Glutamatergic neuron (in vitro differentiated cells): ENCODE data around the gene PRIM2. TPM values are rescaled to one million over a fixed set of nuclear protein-coding genes. Genes with fewer than 3 reads are reported as not detected.
"Not testable (repeated sequence)": the region's sequence is repeated elsewhere in the genome, so short reads cannot be mapped to it uniquely, and the experiment has no call there.

Experiments
- DNase-seq: peaks from one replicate; pipeline ENCODE4 v3.0.0; 2022
- H3K27ac Mint-ChIP-seq: one replicate; pipeline ENCODE4 v1.8.0; 2020; ENCODE audit warnings: mild to moderate bottlenecking, mixed read lengths, inconsistent platforms; ENCODE audit not compliant: unreplicated experiment
- H3K27me3 Mint-ChIP-seq: one replicate; pipeline ENCODE4 v1.8.0; 2020; ENCODE audit warnings: mild to moderate bottlenecking, moderate library complexity, mixed read lengths, inconsistent platforms; ENCODE audit not compliant: unreplicated experiment
- H3K36me3 Mint-ChIP-seq: one replicate; pipeline ENCODE4 v1.8.0; 2020; ENCODE audit warnings: mild to moderate bottlenecking, mixed read lengths, inconsistent platforms; ENCODE audit not compliant: unreplicated experiment
- H3K4me1 Mint-ChIP-seq: one replicate; pipeline ENCODE4 v1.8.0; 2020; ENCODE audit warnings: mild to moderate bottlenecking, low read depth, mixed read lengths, inconsistent platforms; ENCODE audit not compliant: unreplicated experiment
- H3K4me3 Mint-ChIP-seq: one replicate; pipeline ENCODE4 v1.8.0; 2020; ENCODE audit warnings: mild to moderate bottlenecking, mixed read lengths, inconsistent platforms; ENCODE audit not compliant: unreplicated experiment
- H3K9me3 Mint-ChIP-seq: one replicate; pipeline ENCODE4 v1.8.0; 2020; ENCODE audit warnings: mild to moderate bottlenecking, moderate library complexity, mixed read lengths, inconsistent platforms; ENCODE audit not compliant: unreplicated experiment
- long read RNA-seq: library from polyadenylated mRNA; unstranded; transcript quantifications from one replicate; pipeline ENCODE4 v2.0.0, GENCODE V29; 2020; ENCODE audit not compliant: unreplicated experiment
- total RNA-seq: library from RNA; stranded (reverse); fragmentation: NEBNext Ultra II Directional; extraction: Animal tissue kit (Norgen Biotek cat#: 25700); gene quantifications from one replicate; pipeline ENCODE4 v1.2.1, GENCODE V29; 2021; ENCODE audit not compliant: unreplicated experiment
- TF ChIP-seq, protein P1 (sequence below): fragments of 200-600 bp; sonication (generic); IDR thresholded peaks from one replicate; pipeline ENCODE4 v1.5.0; 2021; ENCODE audit not compliant: partially characterized antibody, unreplicated experiment

PRIM2 gene, protein sequence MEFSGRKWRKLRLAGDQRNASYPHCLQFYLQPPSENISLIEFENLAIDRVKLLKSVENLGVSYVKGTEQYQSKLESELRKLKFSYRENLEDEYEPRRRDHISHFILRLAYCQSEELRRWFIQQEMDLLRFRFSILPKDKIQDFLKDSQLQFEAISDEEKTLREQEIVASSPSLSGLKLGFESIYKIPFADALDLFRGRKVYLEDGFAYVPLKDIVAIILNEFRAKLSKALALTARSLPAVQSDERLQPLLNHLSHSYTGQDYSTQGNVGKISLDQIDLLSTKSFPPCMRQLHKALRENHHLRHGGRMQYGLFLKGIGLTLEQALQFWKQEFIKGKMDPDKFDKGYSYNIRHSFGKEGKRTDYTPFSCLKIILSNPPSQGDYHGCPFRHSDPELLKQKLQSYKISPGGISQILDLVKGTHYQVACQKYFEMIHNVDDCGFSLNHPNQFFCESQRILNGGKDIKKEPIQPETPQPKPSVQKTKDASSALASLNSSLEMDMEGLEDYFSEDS
- 15.3 TPM for total RNA-seq
- long read RNA-seq, transcript PRIM2-207 (14 exons, 2,308 nt): major isoform, 14 of 15 reads
- long read RNA-seq, partial matches to known transcripts: 0 of 15 reads
- long read RNA-seq, other reads (novel, unspliced or antisense): 0 of 15 reads

DNA sequence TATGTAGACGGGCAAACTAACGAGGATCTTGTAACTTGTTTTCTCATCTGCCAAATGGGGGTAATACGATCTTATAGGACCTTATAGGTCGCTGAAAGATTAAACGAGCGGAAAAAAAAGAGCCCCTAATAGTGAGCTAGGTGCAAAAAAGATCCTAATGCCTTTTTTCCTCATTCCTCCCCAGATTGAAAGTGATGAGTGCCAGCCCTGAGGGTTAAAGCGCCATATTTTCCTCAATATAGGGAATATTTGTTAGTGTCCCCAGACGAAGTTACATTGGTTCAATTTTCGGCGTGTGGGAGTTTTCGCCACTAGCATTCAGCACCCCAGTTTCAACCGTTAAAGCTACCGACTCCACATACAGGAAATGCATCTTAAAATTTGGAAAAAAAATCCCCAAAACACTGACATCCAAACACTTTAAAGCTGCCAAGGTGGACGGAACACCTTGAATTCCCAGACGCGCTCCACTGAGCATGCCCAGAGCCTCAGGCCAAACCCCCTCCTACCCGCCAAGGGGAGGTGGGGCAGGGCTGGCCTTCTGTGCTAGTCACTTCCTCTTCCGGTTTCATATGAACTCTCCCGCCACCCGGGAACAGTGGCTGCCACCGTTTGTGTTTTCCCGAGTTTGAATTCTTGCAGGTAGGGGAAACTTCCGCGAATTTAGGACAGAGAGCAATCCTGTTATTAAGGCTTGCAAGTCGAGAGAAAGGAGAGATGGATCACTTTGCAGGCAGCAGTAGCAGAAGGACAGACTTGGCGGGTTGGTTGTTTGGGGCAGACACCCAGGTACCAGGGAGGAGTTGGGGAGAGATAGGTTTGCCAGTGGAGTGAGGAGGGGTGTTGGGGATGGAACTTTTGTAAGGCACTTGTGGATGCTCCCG lies at the start of gene PRIM2:
Gene PRIM2 (plus strand): TSS at position 571 of the 884 bp plus-strand sequence. CDS start 816 bp downstream, outside the sequence.
- Mint-ChIP-seq H3K27ac (peak within 1 kb of the TSS; percentile 84), H3K9me3 (peaks cover 1% of the 10 kb centered on the region)
- TF ChIP-seq, protein P1, sequence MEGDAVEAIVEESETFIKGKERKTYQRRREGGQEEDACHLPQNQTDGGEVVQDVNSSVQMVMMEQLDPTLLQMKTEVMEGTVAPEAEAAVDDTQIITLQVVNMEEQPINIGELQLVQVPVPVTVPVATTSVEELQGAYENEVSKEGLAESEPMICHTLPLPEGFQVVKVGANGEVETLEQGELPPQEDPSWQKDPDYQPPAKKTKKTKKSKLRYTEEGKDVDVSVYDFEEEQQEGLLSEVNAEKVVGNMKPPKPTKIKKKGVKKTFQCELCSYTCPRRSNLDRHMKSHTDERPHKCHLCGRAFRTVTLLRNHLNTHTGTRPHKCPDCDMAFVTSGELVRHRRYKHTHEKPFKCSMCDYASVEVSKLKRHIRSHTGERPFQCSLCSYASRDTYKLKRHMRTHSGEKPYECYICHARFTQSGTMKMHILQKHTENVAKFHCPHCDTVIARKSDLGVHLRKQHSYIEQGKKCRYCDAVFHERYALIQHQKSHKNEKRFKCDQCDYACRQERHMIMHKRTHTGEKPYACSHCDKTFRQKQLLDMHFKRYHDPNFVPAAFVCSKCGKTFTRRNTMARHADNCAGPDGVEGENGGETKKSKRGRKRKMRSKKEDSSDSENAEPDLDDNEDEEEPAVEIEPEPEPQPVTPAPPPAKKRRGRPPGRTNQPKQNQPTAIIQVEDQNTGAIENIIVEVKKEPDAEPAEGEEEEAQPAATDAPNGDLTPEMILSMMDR: no peak

DNA sequence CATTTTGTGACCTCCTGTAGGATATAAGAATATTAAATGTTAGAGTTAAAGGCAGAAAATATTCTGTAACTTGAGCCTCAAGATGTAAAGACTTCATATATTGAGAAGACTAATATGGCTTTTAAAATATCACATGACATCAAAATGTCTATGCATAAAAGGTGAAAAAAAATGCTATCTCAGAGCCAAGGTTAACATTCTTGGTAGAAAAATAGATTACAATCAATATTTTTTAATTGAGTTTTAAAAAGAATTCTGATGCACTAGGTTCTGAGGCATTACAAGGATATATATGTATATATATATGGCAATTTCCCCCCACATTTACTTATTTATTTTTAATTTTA lies 49.2 kb upstream of the PRIM2 start:
- H3K4me3 Mint-ChIP-seq: no peak overlapping the region
- TF ChIP-seq, protein P1: no peak
- no peaks in the 10 kb centered on the region for H3K36me3 Mint-ChIP-seq
- peaks cover 2% of the 10 kb centered on the region for H3K27me3 Mint-ChIP-seq
- H3K9me3 Mint-ChIP-seq: peaks cover 9% of the 10 kb centered on the region
- no peak overlapping the region for H3K27ac Mint-ChIP-seq
- H3K4me1 Mint-ChIP-seq: no peaks in the 10 kb centered on the region
- no peak for DNase-seq

More for the DNA sequence above, at the start of gene PRIM2:
- peak; percentile 85 for DNase-seq
- Mint-ChIP-seq H3K36me3 (no peaks in the 10 kb centered on the region), H3K4me1 (peaks cover 7% of the 10 kb centered on the region), H3K4me3 (peak within 1 kb of the TSS; percentile 100), H3K27me3 (peaks cover 3% of the 10 kb centered on the region)

DNA sequence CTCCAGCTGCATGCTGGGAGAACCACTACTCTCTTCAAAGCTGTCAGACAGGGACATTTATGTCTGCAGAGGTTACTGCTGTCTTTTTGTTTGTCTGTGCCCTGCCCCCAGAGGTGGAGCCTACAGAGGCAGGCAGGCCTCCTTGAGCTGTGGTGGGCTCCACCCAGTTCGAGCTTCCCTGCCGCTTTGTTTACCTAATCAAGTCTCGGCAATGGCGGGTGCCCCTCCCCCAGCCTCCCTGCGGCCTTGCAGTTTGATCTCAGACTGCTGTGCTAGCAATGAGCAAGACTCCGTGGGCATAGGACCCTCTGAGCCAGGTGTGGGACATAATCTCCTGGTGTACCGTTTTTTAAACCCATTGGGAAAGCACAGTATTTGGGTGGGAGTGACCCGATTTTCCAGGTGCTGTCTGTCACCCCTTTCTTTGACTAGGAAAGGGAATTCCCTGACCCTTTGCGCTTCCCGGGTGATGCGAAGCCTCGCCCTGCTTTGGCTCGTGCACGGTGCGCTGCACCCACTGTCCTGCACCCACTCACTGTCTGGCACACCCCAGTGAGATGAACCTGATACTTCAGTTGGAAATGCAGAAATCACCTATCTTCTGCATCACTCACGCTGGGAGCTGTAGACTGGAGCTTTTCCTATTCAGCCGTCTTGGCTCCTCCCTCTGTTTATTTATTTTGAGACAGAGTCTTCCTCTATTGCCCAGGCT lies 43.2 kb upstream of the PRIM2 start:
- not testable (repeated sequence) for H3K27ac Mint-ChIP-seq, H3K4me3 Mint-ChIP-seq, H3K27me3 Mint-ChIP-seq, H3K36me3 Mint-ChIP-seq, DNase-seq, H3K4me1 Mint-ChIP-seq
- peaks cover 11% of the 10 kb centered on the region for H3K9me3 Mint-ChIP-seq

DNA sequence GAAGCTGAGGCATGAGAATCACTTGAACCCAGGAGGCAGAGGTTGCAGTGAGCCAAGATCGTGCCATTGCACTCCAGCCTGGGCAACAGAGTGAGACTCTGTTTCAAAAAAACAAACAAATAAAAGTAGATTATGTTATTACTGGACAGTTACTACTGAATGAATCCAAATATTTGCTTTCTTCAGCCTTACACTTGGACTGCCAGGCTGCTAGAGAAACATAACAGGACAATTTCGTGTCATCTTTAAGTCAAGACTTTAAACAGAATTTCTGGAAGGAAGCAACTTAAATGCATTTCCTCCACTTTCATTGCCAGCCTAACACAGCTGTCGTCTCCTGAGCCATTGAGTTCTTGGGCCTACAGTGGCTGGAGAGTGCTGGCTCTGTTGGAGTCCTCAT lies 42.0 kb upstream of the PRIM2 start:
- Mint-ChIP-seq H3K27me3 (peaks cover 5% of the 10 kb centered on the region), H3K27ac (no peak overlapping the region), H3K9me3 (peaks cover 11% of the 10 kb centered on the region), H3K4me3 (no peak overlapping the region), H3K36me3 (no peaks in the 10 kb centered on the region), H3K4me1 (no peaks in the 10 kb centered on the region)
- DNase-seq: no peak
- TF ChIP-seq, protein P1: no peak

DNA sequence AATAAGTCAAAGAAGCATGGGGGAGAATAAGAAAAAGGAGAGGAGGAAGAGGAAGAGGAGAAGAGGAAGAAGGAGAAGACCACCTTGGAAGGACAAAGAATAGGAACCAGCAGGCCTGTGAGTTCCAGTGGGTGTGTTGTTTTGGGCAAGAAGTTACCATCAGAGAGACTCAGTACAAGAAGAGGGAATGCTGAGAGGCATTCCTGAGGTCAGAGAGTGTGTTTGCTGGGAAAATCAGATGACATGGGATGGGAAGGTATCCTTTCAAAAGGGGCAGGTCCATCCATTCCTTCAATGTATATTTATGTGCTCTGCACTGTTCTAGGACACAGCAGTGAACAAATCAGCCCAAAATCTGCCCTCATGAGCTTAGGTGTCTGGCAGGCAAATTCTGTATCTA lies 40.5 kb upstream of the PRIM2 start:
- Mint-ChIP-seq H3K4me3 (no peak overlapping the region), H3K27me3 (peaks cover 2% of the 10 kb centered on the region), H3K27ac (no peak overlapping the region), H3K4me1 (no peaks in the 10 kb centered on the region), H3K9me3 (peaks cover 9% of the 10 kb centered on the region), H3K36me3 (no peaks in the 10 kb centered on the region)
- TF ChIP-seq, protein P1: no peak
- DNase-seq: no peak
